ENCODE data around the gene KCNMA1.

- TF ChIP-seq CTCF (IDR thresholded peaks at IDR 0.05) (no peak), POLR2A (IDR thresholded peaks at IDR 0.05) (no peak), POLR2AphosphoS5 (IDR thresholded peaks at IDR 0.05) (no peak)
Measured at GRCh38 chr10:77430530-77430929, 207.1 kb downstream of the KCNMA1 start.
